ENCODE data around the gene AFAP1L2. TPM values are rescaled to one million over a fixed set of nuclear protein-coding genes. Genes with fewer than 3 reads are reported as not detected.

Gene AFAP1L2
- polyA plus RNA-seq, 6 donors from 2014 or later: 1.9 to 4.3 (median 3.3) TPM; not detected in 1

- H3K36me3 Mint-ChIP-seq: no peaks in the 10 kb centered on the region
- H3K4me3 Mint-ChIP-seq: no peak overlapping the region
- ATAC-seq (ENCODE audit: low read depth in 2 of 2): no peak
- H3K4me1 Mint-ChIP-seq: peaks cover 0 to 3% (median 0%) of the 10 kb centered on the region in 3 donors
- H3K9me3 Mint-ChIP-seq: peaks cover 0 to 3% (median 0%) of the 10 kb centered on the region in 7 donors
- H3K27me3 Mint-ChIP-seq: peaks cover 11 to 51% (median 45%) of the 10 kb centered on the region in 3 donors
- DNase-seq: no peak
- H3K27ac Mint-ChIP-seq: no peak overlapping the region
Measured at GRCh38 chr10:114392112-114392835, 12.0 kb downstream of the AFAP1L2 start.

GRCh38 chr10:114391599-114391998 lies 12.7 kb downstream of the AFAP1L2 start:
- H3K9me3 Mint-ChIP-seq: peaks cover 0 to 3% (median 0%) of the 10 kb centered on the region in 7 donors
- no peak overlapping the region for H3K4me3 Mint-ChIP-seq
- H3K27ac Mint-ChIP-seq: no peak overlapping the region
- H3K4me1 Mint-ChIP-seq: peaks cover 0 to 3% (median 0%) of the 10 kb centered on the region in 3 donors
- ATAC-seq (ENCODE audit: low read depth in 2 of 2) (no peak), DNase-seq (no peak)
- H3K36me3 Mint-ChIP-seq: no peaks in the 10 kb centered on the region
- peaks cover 11 to 44% (median 42%) of the 10 kb centered on the region in 3 donors for H3K27me3 Mint-ChIP-seq

- H3K9me3 Mint-ChIP-seq: peaks cover 0 to 3% (median 0%) of the 10 kb centered on the region in 7 donors
- DNase-seq: no peak
- H3K4me1 Mint-ChIP-seq: peaks cover 0 to 3% (median 0%) of the 10 kb centered on the region in 3 donors
- no peak overlapping the region for H3K27ac Mint-ChIP-seq
- H3K36me3 Mint-ChIP-seq: no peaks in the 10 kb centered on the region
- no peak for ATAC-seq (ENCODE audit: low read depth in 2 of 2)
- H3K4me3 Mint-ChIP-seq: no peak overlapping the region
- H3K27me3 Mint-ChIP-seq: peaks cover 6 to 25% (median 25%) of the 10 kb centered on the region in 3 donors
Measured at GRCh38 chr10:114389426-114389825, 14.9 kb downstream of the AFAP1L2 start.

GRCh38 chr10:114388275-114388674 lies 16.0 kb downstream of the AFAP1L2 start:
- peaks cover 6 to 20% (median 15%) of the 10 kb centered on the region in 3 donors for H3K27me3 Mint-ChIP-seq
- no peaks in the 10 kb centered on the region for H3K36me3 Mint-ChIP-seq
- ATAC-seq (ENCODE audit: low read depth in 2 of 2) (no peak), DNase-seq (no peak)
- peaks cover 0 to 3% (median 0%) of the 10 kb centered on the region in 7 donors for H3K9me3 Mint-ChIP-seq
- H3K4me3 Mint-ChIP-seq: no peak overlapping the region
- peaks cover 0 to 3% (median 0%) of the 10 kb centered on the region in 3 donors for H3K4me1 Mint-ChIP-seq
- H3K27ac Mint-ChIP-seq: no peak overlapping the region

GRCh38 chr10:114387784-114388183 lies 16.5 kb downstream of the AFAP1L2 start:
- DNase-seq (no peak), ATAC-seq (ENCODE audit: low read depth in 2 of 2) (no peak)
- Mint-ChIP-seq H3K4me3 (no peak overlapping the region), H3K9me3 (peaks cover 0 to 3% (median 0%) of the 10 kb centered on the region in 7 donors), H3K36me3 (no peaks in the 10 kb centered on the region), H3K4me1 (peaks cover 0 to 3% (median 0%) of the 10 kb centered on the region in 3 donors), H3K27me3 (peaks cover 10 to 20% (median 12%) of the 10 kb centered on the region in 3 donors), H3K27ac (no peak overlapping the region)

GRCh38 chr10:114386452-114386851 lies 17.9 kb downstream of the AFAP1L2 start:
- no peak overlapping the region for H3K4me3 Mint-ChIP-seq
- no peaks in the 10 kb centered on the region for H3K36me3 Mint-ChIP-seq
- peaks cover 0 to 3% (median 0%) of the 10 kb centered on the region in 7 donors for H3K9me3 Mint-ChIP-seq
- H3K27ac Mint-ChIP-seq: no peak overlapping the region
- no peak for ATAC-seq (ENCODE audit: low read depth in 2 of 2)
- H3K4me1 Mint-ChIP-seq: peaks cover 0 to 3% (median 0%) of the 10 kb centered on the region in 3 donors
- H3K27me3 Mint-ChIP-seq: peaks cover 12 to 27% (median 17%) of the 10 kb centered on the region in 3 donors
- DNase-seq: no peak

- H3K9me3 Mint-ChIP-seq: peaks cover 0 to 3% (median 0%) of the 10 kb centered on the region in 7 donors
- H3K27me3 Mint-ChIP-seq: peaks cover 19 to 34% (median 22%) of the 10 kb centered on the region in 3 donors
- no peak for ATAC-seq (ENCODE audit: low read depth in 2 of 2)
- peaks cover 0 to 3% (median 0%) of the 10 kb centered on the region in 3 donors for H3K4me1 Mint-ChIP-seq
- no peaks in the 10 kb centered on the region for H3K36me3 Mint-ChIP-seq
- H3K27ac Mint-ChIP-seq: no peak overlapping the region
- no peak overlapping the region for H3K4me3 Mint-ChIP-seq
- no peak for DNase-seq
Measured at GRCh38 chr10:114385557-114385956, 18.7 kb downstream of the AFAP1L2 start.

- Mint-ChIP-seq H3K4me3 (no peak overlapping the region), H3K27me3 (peaks cover 25 to 33% (median 26%) of the 10 kb centered on the region in 3 donors), H3K4me1 (peaks cover 0 to 3% (median 0%) of the 10 kb centered on the region in 3 donors), H3K27ac (no peak overlapping the region), H3K9me3 (peaks cover 0 to 3% (median 0%) of the 10 kb centered on the region in 7 donors), H3K36me3 (no peaks in the 10 kb centered on the region)
- DNase-seq: no peak
- no peak for ATAC-seq (ENCODE audit: low read depth in 2 of 2)
Measured at GRCh38 chr10:114384601-114385000, 19.7 kb downstream of the AFAP1L2 start.

GRCh38 chr10:114384181-114384580 lies 20.1 kb downstream of the AFAP1L2 start:
- H3K27ac Mint-ChIP-seq: no peak overlapping the region
- DNase-seq: no peak
- H3K4me3 Mint-ChIP-seq: no peak overlapping the region
- ATAC-seq (ENCODE audit: low read depth in 2 of 2): no peak
- peaks cover 0 to 3% (median 0%) of the 10 kb centered on the region in 7 donors for H3K9me3 Mint-ChIP-seq
- no peaks in the 10 kb centered on the region for H3K36me3 Mint-ChIP-seq
- H3K4me1 Mint-ChIP-seq: peaks cover 0 to 3% (median 0%) of the 10 kb centered on the region in 3 donors
- peaks cover 25 to 32% (median 26%) of the 10 kb centered on the region in 3 donors for H3K27me3 Mint-ChIP-seq

GRCh38 chr10:114380797-114381196 lies 23.5 kb downstream of the AFAP1L2 start:
- peaks cover 0 to 3% (median 0%) of the 10 kb centered on the region in 7 donors for H3K9me3 Mint-ChIP-seq
- no peaks in the 10 kb centered on the region for H3K4me1 Mint-ChIP-seq
- DNase-seq (no peak), ATAC-seq (ENCODE audit: low read depth in 2 of 2) (no peak)
- no peak overlapping the region for H3K27ac Mint-ChIP-seq
- no peaks in the 10 kb centered on the region for H3K36me3 Mint-ChIP-seq
- H3K27me3 Mint-ChIP-seq: peaks cover 13 to 29% (median 20%) of the 10 kb centered on the region in 3 donors
- H3K4me3 Mint-ChIP-seq: no peak overlapping the region

- no peak overlapping the region for H3K27ac Mint-ChIP-seq
- H3K27me3 Mint-ChIP-seq: peaks cover 13 to 29% (median 20%) of the 10 kb centered on the region in 3 donors
- DNase-seq: no peak
- peaks cover 0 to 3% (median 0%) of the 10 kb centered on the region in 7 donors for H3K9me3 Mint-ChIP-seq
- no peak for ATAC-seq (ENCODE audit: low read depth in 2 of 2)
- H3K36me3 Mint-ChIP-seq: no peaks in the 10 kb centered on the region
- H3K4me1 Mint-ChIP-seq: no peaks in the 10 kb centered on the region
- H3K4me3 Mint-ChIP-seq: no peak overlapping the region
Measured at GRCh38 chr10:114380060-114380459, 24.2 kb downstream of the AFAP1L2 start.

- no peak overlapping the region for H3K27ac Mint-ChIP-seq
- no peaks in the 10 kb centered on the region for H3K4me1 Mint-ChIP-seq
- DNase-seq (no peak), ATAC-seq (ENCODE audit: low read depth in 2 of 2) (no peak)
- peaks cover 13 to 29% (median 20%) of the 10 kb centered on the region in 3 donors for H3K27me3 Mint-ChIP-seq
- peaks cover 0 to 3% (median 0%) of the 10 kb centered on the region in 7 donors for H3K9me3 Mint-ChIP-seq
- H3K36me3 Mint-ChIP-seq: no peaks in the 10 kb centered on the region
- H3K4me3 Mint-ChIP-seq: no peak overlapping the region
Measured at GRCh38 chr10:114379631-114380041, 24.7 kb downstream of the AFAP1L2 start.

- ATAC-seq (ENCODE audit: low read depth in 2 of 2) (no peak), DNase-seq (no peak)
- Mint-ChIP-seq H3K27ac (no peak overlapping the region), H3K27me3 (peaks cover 18 to 23% (median 23%) of the 10 kb centered on the region in 3 donors), H3K4me3 (no peak overlapping the region), H3K36me3 (no peaks in the 10 kb centered on the region), H3K4me1 (no peaks in the 10 kb centered on the region), H3K9me3 (peaks cover 0 to 3% (median 0%) of the 10 kb centered on the region in 7 donors)
Measured at GRCh38 chr10:114376523-114376922, 27.8 kb downstream of the AFAP1L2 start.

- Mint-ChIP-seq H3K27me3 (peaks cover 8 to 12% (median 12%) of the 10 kb centered on the region in 3 donors), H3K4me3 (no peak overlapping the region), H3K36me3 (no peaks in the 10 kb centered on the region), H3K27ac (peak overlapping the region in 1 of 6 donors; percentile 62), H3K9me3 (no peaks in the 10 kb centered on the region), H3K4me1 (peaks cover 0 to under 1% (median 0%) of the 10 kb centered on the region in 3 donors)
- DNase-seq (no peak), ATAC-seq (ENCODE audit: low read depth in 2 of 2) (no peak)
Measured at GRCh38 chr10:114375047-114375446, 29.3 kb downstream of the AFAP1L2 start.
